Measurements from ENCODE around the gene GCK.

Gene GCK

DNA sequence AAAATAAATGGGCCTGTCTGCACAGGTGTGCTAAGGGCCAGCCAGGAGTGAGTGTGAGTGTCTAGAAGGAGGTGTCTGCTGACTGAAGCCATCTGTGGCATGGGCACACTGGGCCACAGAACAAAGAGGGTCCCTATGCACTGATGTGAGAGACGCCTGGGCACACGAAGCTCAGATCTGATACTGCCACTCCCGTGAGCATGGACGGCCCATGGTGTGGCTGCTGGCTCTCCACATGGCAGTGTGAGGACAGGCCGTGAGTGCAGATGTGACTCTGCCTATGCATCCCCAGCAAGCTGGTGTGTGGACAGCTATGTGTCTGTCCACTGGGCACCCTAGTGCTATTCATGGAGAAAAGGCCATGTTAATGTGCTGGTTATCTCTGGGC, 35.3 kb downstream of the GCK start:
- no peak for DNase-seq

DNA sequence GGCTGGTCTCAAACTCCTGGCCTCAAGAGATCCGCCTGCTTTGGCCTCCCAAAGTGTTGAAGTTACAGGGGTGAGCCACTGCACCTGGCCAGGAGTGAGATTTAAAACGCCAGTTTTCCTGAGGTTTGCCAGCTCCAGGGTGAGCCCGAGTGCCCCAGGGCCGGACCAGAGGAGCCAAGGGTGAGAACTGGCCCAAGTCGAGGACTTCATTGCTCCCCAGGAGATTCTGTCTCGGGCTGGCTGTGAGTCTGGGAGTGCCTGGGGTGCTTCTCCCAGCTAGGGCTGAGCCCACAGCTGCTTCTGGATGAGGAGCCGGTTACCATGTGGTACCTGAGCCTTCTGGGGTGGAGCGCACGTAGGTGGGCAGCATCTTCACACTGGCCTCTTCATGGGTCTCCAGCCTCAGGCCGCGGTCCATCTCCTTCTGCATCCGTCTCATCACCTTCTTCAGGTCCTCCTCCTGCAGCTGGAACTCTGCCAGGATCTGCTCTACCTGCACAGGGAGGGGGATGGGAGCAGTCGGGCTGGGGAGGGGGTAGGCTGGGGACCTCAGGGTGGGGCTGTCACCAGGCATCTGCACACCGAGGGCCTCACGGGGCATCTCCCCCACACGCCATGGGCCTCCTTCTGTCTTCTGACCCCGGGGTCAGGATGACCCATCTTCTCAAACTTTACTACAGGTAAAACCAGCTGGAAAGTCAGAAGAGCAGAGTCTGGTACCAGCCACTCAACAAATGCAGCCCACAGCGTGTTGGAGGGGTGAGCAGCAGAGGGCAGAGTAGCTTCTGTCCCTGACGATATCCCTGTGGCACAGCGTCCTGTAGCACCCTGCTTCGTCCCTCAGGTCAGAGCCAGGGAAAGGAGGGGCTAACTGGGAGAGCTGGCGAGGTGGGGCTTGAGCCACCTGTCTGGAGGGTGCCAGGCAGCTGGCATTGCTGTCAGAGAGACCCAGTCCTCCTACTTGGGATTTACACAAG, 36.0 kb downstream of the GCK start:
- DNase-seq: no peak

DNA sequence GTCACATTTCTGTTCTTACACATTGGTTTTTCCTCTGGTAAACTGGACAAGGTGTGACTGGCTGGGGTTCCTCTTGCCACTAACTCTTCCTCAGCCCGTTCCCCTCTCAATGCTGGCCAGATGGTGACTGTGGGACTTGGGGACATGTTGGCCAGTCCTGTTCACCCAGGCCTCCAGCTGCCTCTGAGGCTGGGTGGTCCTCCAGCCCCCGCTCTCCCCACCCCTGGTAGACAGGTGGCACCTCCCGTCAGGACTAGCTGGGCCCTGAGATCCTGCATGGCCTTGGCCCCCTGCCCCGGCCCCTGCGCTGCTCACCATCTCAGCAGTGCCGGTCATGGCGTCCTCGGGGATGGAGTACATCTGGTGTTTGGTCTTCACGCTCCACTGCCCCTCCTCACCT, 37.3 kb downstream of the GCK start:
- DNase-seq: no peak

DNA sequence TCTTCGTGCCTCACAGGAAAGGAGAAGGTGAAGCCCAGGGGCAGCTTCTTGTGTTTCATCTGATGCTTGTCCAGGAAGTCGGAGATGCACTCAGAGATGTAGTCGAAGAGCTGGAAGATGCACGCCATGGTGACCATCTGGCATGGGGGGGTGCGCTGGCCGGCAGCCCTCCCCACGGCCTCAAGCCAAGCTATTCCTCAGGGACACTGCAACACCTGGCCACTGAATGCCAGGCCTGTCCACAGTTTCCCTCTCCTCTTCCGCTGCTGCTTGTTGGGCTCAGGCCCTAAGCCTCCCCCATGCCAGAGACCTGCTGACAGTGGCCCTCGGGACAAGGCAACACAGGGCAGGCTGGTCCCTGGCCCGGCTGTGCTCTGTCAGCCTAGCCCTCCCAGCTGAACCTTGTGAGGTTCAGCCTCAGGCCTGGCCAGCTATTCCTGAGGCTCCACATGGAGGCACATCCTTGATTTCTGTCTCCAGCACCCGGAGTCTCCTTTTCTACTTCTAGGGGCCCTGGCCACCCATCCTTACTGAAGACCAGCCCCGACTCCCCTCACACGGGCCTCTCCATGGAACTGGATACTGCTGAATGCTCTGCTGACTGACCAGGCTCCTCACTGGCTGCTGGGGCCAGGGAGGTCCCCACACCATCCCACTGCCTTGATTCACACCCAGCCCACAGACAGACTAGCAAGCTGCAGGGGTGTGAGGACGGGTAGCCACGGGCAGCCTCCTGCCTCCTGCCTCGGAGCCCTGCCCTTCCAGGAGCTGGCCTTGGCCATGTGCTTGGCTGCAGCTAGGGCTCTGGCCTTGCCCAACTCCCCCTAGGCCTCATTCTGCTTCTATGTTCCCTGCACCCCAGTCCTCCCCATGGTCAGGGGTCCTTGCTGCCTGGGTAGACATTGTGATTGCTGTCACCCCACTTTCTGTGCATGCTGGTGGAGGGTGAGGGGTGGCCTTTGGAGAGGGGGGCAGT, 38.0 kb downstream of the GCK start:
- no peak for DNase-seq

DNA sequence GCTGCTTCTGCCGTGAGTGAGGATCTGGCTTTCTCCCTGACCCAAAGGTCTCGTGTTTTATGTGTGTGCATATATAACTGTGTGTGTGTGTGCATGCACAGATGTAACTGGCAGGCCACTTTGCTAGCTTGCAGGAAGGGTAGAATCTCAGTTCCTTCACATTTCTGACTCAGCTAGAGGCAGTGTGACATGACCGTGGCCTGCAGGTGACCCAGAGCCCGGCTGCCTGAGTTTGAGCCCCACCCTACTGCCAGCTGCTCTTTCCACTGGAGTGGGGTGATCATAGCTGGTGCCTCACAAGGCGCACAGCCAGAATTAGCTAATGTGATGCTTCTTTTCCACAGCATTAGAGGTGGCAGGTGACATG, 38.8 kb downstream of the GCK start:
- no peak for DNase-seq

DNA sequence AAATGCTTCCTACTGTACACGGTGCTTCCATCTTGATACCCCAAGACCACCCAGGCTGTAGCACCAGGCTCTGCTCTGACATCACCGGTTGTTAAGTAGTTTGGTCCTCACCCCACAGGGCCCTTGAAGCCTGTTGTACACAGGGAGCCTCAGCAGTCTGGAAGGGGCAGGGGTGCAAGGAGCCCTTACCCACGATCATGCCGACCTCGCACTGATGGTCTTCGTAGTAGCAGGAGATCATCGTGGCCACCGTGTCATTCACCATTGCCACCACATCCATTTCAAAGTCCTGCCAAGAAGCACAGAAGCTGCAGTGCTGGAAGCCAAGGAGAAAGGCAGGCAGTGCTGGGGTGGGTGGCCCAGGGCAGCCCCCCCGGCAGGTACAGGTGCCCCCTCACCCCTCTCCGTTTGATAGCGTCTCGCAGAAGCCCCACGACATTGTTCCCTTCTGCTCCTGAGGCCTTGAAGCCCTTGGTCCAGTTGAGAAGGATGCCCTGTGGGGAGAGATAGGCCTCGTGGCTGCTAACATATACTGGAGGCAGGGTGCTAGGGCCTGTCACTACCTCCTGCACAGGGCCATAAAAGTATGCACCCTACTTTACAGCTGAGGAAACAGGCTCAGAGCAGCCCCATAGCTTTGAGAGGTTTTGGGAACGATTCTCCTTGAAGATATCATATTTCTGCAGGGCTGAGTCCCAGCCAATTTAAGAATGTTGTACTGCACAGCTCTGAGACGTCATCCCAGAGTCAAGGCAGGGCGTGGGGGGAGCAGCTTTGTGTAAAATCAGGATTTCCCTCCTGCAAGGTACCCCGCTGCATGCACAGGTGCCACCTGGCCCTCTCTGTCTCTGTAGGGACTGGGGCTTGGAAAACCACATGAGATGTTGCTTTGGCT, 39.4 kb downstream of the GCK start:
- DNase-seq: no peak

DNA sequence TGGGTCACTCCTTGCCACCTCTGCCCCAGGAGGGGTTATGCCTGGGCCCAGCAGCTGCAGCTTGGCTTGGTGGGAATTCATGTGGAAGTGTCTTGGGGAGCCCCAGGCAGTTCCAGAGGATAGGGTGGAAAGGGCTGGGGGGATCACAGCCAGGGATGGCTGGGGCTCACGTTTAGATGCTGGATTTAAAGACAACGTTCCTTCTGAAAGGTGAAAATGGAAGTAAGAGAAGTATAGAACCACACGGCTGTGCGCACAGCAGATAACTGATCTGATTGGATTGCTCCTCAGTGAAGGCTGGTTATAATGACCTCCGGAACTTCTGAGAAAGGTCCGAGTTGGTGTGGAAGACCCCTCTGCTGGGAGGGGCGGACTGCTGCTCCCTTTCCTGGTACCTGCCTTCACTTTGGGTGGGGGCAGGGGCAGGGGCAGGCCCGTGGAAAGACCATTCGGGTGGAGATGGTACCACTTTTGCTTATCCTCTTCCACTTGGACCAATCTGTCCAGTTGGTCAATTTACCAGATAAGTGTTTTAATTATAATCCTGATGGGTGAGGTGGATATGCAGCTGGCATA, 40.2 kb downstream of the GCK start:
- no peak for DNase-seq

DNA sequence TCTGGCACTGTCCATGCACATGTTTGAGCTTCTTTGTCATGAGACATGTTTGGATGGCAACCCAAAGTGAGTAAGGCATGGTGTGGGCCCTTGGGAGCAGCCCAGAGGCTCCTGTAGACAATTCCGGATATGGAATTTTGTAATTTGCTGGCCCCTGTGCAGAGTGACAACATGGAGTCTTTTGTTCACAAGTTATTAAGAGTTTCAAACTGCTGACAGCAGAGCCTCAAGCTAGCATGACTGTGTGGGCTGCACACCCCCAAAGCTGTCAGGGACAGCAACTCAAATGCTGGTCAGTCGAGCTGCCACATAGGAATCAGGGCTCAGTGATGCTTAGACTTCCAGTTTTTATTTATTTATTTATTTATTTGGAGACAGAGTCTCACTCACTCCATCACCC, 41.1 kb downstream of the GCK start:
- DNase-seq: no peak

DNA sequence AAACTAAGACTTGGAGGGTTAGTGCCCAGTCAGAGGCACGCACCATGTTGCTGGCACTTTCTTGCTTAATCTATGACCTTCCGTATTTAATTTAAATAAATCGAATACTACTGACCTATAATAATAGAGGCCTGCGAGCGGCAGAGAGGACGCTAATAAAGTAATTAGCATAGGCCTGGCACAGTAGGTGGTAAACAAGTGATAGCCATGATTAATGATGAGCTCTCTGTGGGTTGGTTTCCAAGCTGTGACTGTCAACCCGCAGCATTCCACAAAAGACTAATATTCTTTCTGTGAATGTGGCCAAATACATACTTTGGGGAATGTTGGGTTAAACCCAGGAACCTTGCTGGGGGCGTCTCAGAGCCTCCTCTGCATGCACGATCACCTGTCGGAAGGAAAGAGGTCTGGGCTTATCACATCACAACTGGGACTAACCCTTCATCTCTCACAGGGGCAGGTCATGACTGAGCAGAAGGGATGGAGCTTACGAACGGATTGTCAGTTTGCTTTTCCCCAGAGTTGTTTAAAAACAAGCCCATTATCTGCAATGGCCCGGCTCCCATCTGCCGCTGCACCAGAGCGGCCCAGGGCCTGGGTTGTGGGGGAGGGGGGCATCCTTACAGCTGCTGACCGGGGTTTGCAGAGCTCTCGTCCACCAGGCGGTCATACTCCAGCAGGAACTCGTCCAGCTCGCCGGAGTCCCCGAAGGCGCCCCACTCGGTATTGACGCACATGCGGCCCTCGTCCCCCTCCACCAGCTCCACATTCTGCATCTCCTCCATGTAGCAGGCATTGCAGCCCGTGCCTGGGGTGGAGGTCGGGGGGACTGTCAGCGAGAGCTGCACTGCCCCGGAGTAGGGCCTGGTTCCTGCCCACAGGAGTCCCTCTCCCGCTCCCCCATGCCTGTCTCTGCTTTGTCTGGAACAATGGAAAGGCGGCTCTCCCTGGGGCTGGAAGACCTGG, 41.9 kb downstream of the GCK start:
- peak; percentile 61 for DNase-seq

DNA sequence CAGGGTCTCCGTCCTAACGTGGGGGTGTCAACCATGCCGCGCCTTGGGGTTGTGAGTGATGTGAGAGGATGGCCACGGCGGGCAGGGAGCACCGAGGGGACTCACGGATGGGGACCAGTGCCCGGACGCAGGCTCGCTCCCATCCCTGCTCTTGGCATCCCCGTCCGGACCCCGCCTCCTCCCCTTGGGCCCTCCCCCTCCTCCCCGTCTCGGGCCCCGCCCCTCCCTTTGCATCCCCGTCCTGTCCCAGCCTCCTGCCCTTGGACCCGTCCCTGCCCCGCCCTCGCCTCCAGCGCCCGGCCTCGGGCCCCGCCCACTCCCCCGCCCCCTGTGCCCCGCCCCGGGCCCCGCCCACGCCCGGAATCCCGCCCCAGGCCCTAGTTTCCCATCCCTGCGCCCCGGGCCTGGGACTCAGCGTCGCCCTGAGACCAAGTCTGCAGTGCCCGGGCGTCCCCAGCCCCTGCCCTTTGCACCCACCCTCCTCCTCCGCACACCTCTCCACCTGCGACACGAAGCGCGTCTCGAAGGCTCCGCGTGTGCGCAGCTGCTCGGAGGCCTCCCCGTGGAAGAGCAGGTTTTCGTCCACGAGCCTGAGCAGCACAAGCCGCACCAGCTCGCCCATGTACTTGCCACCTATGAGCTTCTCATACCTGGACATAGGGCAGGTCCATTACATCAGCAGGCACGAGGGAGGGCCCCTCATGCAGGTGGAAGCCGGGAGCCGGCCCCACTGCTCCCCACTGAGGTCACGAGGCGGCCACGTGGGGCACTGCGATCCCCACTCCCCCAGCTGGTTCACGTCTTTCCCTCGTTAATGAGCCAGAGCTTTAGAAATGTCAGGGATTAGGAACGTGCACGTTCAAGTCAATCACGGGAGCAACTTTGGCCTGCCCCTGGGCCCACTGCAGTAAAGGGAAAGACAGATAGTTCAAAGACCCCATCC, 43.0 kb downstream of the GCK start:
- peak; percentile 82 for DNase-seq

DNA sequence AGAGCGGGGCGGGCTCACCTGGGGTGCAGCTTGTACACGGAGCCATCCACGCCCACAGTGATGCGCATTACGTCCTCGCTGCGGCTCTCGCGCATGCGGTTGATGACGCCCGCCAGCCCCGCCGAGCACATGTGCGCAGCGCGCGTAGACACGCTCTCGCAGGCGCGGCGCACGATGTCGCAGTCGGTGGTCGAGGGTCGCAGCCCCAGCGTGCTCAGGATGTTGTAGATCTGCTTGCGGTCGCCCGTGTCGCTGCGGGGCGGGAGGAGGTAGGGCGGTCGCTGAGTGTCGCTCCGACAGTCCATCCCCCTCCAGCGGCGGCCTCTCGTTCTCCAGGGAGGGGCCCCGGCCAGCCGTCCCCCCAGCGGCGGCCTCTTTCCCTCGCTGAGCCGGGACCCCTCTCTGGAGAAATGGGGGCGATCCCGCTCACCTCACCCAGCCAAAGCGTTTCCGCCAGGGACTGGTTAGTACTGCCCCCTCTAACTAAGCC, 43.7 kb downstream of the GCK start:
- peak; percentile 43 for DNase-seq

DNA sequence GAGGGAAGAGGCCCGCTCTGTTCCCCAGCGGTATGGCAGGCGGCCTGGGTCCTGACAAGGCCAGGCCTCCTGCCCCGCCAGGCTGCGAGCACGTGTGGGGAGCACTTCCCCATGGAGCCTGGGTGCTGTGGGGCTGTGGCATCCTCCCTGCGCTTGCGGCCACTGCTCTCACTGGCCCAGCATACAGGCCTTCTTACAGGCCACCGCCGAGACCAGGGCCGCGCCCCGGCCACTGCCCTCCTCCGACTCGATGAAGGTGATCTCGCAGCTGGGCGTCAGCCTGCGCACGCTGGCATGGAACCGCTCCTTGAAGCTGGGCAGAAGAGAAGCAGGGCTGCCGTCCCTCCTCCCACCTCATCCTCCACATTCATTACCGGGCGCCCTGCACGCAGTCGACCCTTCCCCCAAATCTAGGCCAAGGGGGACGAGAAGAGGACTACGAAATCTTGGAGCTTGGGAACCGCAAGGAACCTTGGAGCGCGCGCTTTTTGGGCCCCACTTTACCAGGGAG, 44.2 kb downstream of the GCK start:
- no peak for DNase-seq

DNA sequence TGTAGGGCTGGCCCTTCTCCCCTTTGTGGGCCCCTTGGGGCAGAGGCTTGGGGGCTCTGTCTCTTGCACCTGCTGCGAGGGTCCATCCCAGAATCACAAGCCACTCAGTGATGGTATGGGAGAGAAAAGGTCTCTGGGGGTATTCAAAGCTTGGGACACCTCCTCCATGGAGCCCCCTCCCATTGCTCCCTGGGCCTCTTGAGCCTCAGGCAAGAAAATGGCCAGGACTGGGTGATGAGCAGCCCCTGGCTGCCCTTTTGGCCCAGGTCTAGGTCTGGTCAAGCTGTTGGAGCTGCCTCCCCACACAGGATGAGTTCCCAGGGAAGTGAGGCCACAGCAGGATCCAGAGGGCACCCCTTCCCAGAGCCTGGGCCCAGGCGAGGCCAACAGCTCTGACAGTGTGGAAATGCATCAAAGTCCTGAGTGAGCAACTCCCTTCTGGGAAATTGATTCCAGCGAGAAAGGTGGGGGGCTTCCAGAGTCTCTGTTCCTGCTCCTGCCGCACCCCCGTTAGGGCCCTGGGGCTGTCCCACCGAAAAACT, 44.7 kb downstream of the GCK start:
- no peak for DNase-seq

DNA sequence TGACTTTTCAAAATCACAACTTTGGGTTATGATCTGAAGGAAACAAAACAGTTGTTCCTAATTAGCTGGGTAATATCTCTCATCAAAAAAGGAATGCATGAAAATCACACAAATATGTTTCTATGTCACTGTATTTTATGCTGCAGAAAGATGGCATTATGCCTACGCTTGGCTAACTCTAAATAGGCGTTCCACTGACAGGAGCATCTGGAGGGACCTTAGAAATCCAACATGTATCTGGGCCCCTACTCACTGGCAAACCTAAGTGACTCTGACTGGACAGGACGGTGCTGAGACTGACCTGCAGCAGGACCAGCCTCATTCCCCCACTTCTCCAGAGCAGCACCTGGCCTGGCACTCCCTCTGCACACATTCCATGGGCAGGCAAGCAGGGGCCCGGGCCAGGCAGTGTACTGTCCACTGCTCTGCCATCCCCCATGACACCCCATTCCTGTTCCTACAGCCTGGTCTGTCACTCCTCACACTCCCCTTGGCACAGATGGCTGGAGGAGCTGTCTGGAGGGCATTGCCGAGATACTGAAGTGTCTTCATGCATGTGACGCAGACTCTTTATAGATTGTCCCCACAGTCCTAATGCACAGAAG, 45.5 kb downstream of the GCK start:
- peak; percentile 29 for DNase-seq

DNA sequence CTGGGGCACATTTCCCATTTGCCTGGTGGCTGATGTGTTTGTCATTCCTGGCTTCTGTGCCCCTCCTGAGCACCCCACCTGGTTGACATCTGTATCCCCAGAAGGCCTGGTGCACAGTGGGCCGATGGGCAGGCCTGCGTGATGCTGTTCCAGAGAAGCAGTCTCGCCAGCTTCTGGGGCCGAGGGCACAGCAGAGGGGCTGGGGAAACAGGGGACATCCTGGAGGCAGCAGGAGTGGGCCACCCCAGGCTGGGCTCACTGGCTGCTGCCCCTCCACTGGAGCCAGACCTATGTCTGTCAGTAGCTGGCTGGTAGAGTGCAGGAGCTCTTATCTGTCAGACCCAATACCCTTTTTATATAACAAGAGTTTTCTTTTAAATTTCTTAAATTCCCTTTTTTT, 47.2 kb downstream of the GCK start:
- peak; percentile 13 for DNase-seq

DNA sequence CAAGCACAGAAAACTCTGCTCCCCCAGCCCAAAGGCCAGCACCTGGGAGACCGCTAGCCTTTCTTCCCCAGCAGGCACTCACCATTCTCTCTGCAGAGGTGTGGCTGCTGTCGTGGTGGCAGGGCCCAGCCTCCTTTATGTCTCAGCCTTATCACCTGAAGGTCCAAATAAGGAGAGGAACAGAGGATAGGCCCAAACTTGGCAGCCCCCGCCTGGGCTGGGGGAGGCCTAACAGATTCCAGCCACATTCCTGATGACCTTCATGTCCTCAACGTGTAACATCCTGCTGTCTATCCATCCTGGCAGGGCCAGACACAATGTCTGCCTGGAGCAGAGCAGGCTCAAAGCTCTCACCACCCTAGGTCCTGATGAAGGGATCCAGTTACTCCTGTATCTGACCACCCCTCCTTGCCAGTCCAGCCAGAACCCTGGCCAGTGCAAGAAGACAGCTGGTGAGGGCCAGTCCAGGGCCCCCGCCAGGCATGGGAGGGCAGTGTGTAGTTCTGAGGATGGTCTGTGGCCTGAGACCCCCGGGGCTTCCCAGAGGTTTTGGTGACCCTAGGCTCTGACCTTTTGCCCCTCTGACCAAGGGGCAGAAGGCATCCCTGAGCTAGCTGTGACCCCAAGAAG, 47.9 kb downstream of the GCK start, which contains the start of gene MYL7:
MYL7 (minus strand) TSS at position 112 of the 630 bp plus-strand sequence; CDS start at position 85, 27 bp downstream.
- peak; percentile 16 for DNase-seq

DNA sequence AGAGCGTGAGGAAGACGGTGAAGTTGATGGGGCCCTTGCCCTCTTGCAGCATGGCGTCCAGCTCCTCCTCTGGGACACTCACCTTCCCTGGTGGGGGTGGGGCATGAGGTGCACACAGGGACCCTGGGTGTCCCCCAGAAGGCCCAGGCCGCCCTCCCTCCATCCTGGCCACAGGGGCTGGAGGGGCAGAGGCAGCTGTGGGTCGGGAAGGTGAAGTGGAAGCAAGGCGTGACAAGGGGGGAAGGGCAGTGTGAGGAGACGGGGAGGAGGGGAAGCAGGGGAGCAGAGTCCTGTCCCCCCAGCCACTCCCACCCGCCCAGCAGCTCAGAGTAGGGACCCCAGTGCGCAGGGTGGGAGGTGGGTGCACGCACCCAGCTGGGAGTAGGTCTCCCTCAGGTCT, 48.9 kb downstream of the GCK start:
- DNase-seq: peak; percentile 16

Measured in left hindlimb (tissue), 1 donor.